Urinary bladder (tissue), 4 donors: ENCODE data around the gene TMCC1. TPM values are rescaled to one million over a fixed set of nuclear protein-coding genes. Genes with fewer than 3 reads are reported as not detected.
"Not testable (repeated sequence)": the region's sequence is repeated elsewhere in the genome, so short reads cannot be mapped to it uniquely, and the experiment has no call there.

Experiments
- DNase-seq: peaks from one replicate; pipeline ENCODE4 v3.0.0-alpha.2; 2015; ENCODE audit errors: extremely low spot score
- H3K27ac ChIP-seq: one replicate; pipeline ENCODE4 v1.5.1; 2013; ENCODE audit warnings: low read depth, mild to moderate bottlenecking, moderate library complexity
- H3K36me3 ChIP-seq: one replicate; pipeline ENCODE4 v1.6.1; 2013; ENCODE audit warnings: mild to moderate bottlenecking, moderate library complexity; ENCODE audit not compliant: insufficient read depth
- H3K4me1 ChIP-seq: one replicate; pipeline ENCODE4 v1.6.1; 2013; ENCODE audit warnings: mild to moderate bottlenecking, moderate library complexity; ENCODE audit not compliant: insufficient read depth
- H3K4me3 ChIP-seq: one replicate; pipeline ENCODE4 v1.5.1; 2013; ENCODE audit warnings: low read depth, low read length
- WGBS: extraction: QIAGEN DNeasy Blood & Tissue Kit; methylation state at CpG from one replicate; pipeline ENCODE4 v1.1.7; 2013; 5-methylcytosine and 5-hydroxymethylcytosine counted together
- polyA plus RNA-seq: library from polyadenylated mRNA; stranded (reverse); fragments of 200-250 nt; gene quantifications from one replicate; pipeline ENCODE4 v1.2.3, GENCODE V29; 2013
- total RNA-seq: library from RNA; depleted of rRNA; stranded (reverse); fragments of >200 nt; gene quantifications from one replicate; pipeline ENCODE4 v1.2.3, GENCODE V29; 2014
- donor health status: healthy with polysubstance abuse.
- donor health status: healthy.

Gene TMCC1
- total and polyA plus RNA-seq, 2 donors = 14.5 to 44.1 TPM

GRCh38 chr3:129614435-129614834 is 279.1 kb downstream of the TMCC1 start:
- no peak for DNase-seq
- Histone ChIP-seq H3K27ac (no peak overlapping the region), H3K4me1 (no peaks in the 10 kb centered on the region), H3K36me3 (no peaks in the 10 kb centered on the region), H3K4me3 (no peak overlapping the region)
- 84% methylated on average over 9 of the region's 9 CpGs for WGBS

GRCh38 chr3:129613367-129613740 is 280.2 kb downstream of the TMCC1 start:
- WGBS = 90% methylated on average over 3 of the region's 3 CpGs
- no peak overlapping the region for H3K27ac ChIP-seq
- no peak overlapping the region for H3K4me3 ChIP-seq
- DNase-seq = no peak
- H3K4me1 ChIP-seq = no peaks in the 10 kb centered on the region
- H3K36me3 ChIP-seq = no peaks in the 10 kb centered on the region

GRCh38 chr3:129612534-129613366 is 280.8 kb downstream of the TMCC1 start:
- H3K4me3 ChIP-seq = no peak overlapping the region
- H3K36me3 ChIP-seq = no peaks in the 10 kb centered on the region
- no peak overlapping the region for H3K27ac ChIP-seq
- DNase-seq = no peak
- H3K4me1 ChIP-seq = no peaks in the 10 kb centered on the region
- WGBS = 73% methylated on average over 16 of the region's 16 CpGs

GRCh38 chr3:129611812-129612533 is 281.5 kb downstream of the TMCC1 start:
- Histone ChIP-seq H3K4me1 (no peaks in the 10 kb centered on the region), H3K27ac (no peak overlapping the region), H3K36me3 (no peaks in the 10 kb centered on the region), H3K4me3 (no peak overlapping the region)
- no peak for DNase-seq
- 40% methylated on average over 25 of the region's 25 CpGs for WGBS

- 83% methylated on average over 9 of the region's 9 CpGs for WGBS
- no peaks in the 10 kb centered on the region for H3K4me1 ChIP-seq
These were observed 282.1 kb downstream of the TMCC1 start for GRCh38 chr3:129611446-129611800.

GRCh38 chr3:129610794-129611445 is 282.6 kb downstream of the TMCC1 start:
- not testable (repeated sequence) for H3K4me3 ChIP-seq, H3K36me3 ChIP-seq, H3K27ac ChIP-seq, DNase-seq, H3K4me1 ChIP-seq
- WGBS = 93% methylated on average over 11 of the region's 11 CpGs

More at GRCh38 chr3:129611446-129611800, 282.1 kb downstream of the TMCC1 start:
- no peak overlapping the region for H3K4me3 ChIP-seq
- no peak overlapping the region for H3K27ac ChIP-seq
- no peak for DNase-seq
- no peaks in the 10 kb centered on the region for H3K36me3 ChIP-seq

- H3K4me1 ChIP-seq = no peaks in the 10 kb centered on the region
- WGBS = 69% methylated on average over 10 of the region's 10 CpGs
- no peak overlapping the region for H3K27ac ChIP-seq
- no peak overlapping the region for H3K4me3 ChIP-seq
- H3K36me3 ChIP-seq = no peaks in the 10 kb centered on the region
- no peak for DNase-seq
These were observed 283.2 kb downstream of the TMCC1 start for GRCh38 chr3:129610276-129610675.

GRCh38 chr3:129609591-129610182 is 283.8 kb downstream of the TMCC1 start:
- DNase-seq = no peak
- 43% methylated on average over 3 of the region's 3 CpGs for WGBS
- Histone ChIP-seq H3K27ac (no peak overlapping the region), H3K4me1 (no peaks in the 10 kb centered on the region), H3K36me3 (no peaks in the 10 kb centered on the region), H3K4me3 (no peak overlapping the region)

GRCh38 chr3:129608936-129609590 is 284.4 kb downstream of the TMCC1 start:
- 88% methylated on average over 4 of the region's 4 CpGs for WGBS
- Histone ChIP-seq H3K36me3 (no peaks in the 10 kb centered on the region), H3K27ac (no peak overlapping the region), H3K4me3 (no peak overlapping the region), H3K4me1 (no peaks in the 10 kb centered on the region)
- DNase-seq = no peak

GRCh38 chr3:129608087-129608935 is 285.2 kb downstream of the TMCC1 start:
- Histone ChIP-seq H3K27ac (no peak overlapping the region), H3K4me3 (no peak overlapping the region), H3K4me1 (no peaks in the 10 kb centered on the region), H3K36me3 (no peaks in the 10 kb centered on the region)
- 74% methylated on average over 17 of the region's 17 CpGs for WGBS
- DNase-seq = no peak

GRCh38 chr3:129607391-129608068 is 286.0 kb downstream of the TMCC1 start:
- no peaks in the 10 kb centered on the region for H3K4me1 ChIP-seq
- peak overlapping the region; percentile 74 for H3K4me3 ChIP-seq
- no peak for DNase-seq
- H3K27ac ChIP-seq = peak overlapping the region; percentile 86
- WGBS = 60% methylated on average over 18 of the region's 18 CpGs
- H3K36me3 ChIP-seq = no peaks in the 10 kb centered on the region
